SK-N-SH treated with all-trans-retinoic acid at 6 μM for 48 hours (cell line): ENCODE measurements around the gene PPP1R10.

Experiments
- ATAC-seq: fragments of 200-7000 bp; cut with Tn5 transposase; 3 replicates; pipeline ENCODE4 v1.9.1; 2020; ENCODE audit warnings: mild to moderate bottlenecking, moderate library complexity
- ARNTL ChIP-seq: fragments of 450-650 bp; formaldehyde crosslinking; IDR thresholded peaks from 2 replicates; pipeline ENCODE4 v1.5.0; 2020; ENCODE audit warnings: low read depth, mild to moderate bottlenecking, moderate library complexity, borderline replicate concordance
- CSDC2 ChIP-seq: fragments of 250-450 bp; sonication (Bioruptor Pico); IDR thresholded peaks from 2 replicates; pipeline ENCODE4 v1.5.0; 2020; ENCODE audit warnings: mild to moderate bottlenecking, moderate library complexity
- ESRRG ChIP-seq: fragments of 250-450 bp; sonication (Bioruptor Pico); IDR thresholded peaks from 2 replicates; pipeline ENCODE4 v1.6.1; 2021; ENCODE audit warnings: mild to moderate bottlenecking
- GLIS3 ChIP-seq: fragments of 250-450 bp; sonication (Bioruptor Pico); IDR thresholded peaks from 2 replicates; pipeline ENCODE4 v1.5.0; 2020; ENCODE audit warnings: mild to moderate bottlenecking, moderate library complexity
- ISL1 ChIP-seq: fragments of 250-450 bp; sonication (Bioruptor Pico); IDR thresholded peaks from 2 replicates; pipeline ENCODE4 v2.1.2; 2022; ENCODE audit warnings: mild to moderate bottlenecking, moderate library complexity
- OSR1 ChIP-seq: fragments of 250-450 bp; sonication (Bioruptor Pico); IDR thresholded peaks from 2 replicates; pipeline ENCODE4 v1.8.0; 2022; ENCODE audit warnings: moderate library complexity, mild to moderate bottlenecking, inconsistent platforms
- PPARA ChIP-seq: fragments of 250-450 bp; sonication (Bioruptor Pico); IDR thresholded peaks from 2 replicates; pipeline ENCODE4 v1.5.0; 2020; ENCODE audit warnings: mild to moderate bottlenecking, borderline replicate concordance
- RARB ChIP-seq: fragments of 250-450 bp; sonication (Bioruptor Pico); IDR thresholded peaks from 2 replicates; pipeline ENCODE4 v1.8.0; 2021; ENCODE audit warnings: mild to moderate bottlenecking, moderate library complexity
- SNAI2 ChIP-seq: fragments of 250-450 bp; sonication (Bioruptor Pico); IDR thresholded peaks from 2 replicates; pipeline ENCODE4 v1.5.0; 2020; ENCODE audit warnings: mild to moderate bottlenecking, moderate library complexity
- TCF4 ChIP-seq: fragments of 250-450 bp; sonication (Bioruptor Pico); IDR thresholded peaks from 2 replicates; pipeline ENCODE4 v1.8.0; 2021; ENCODE audit warnings: mild to moderate bottlenecking, moderate library complexity, borderline replicate concordance
- TOX ChIP-seq: fragments of 250-450 bp; sonication (Bioruptor Pico); IDR thresholded peaks from 2 replicates; pipeline ENCODE4 v1.8.0; 2021; ENCODE audit warnings: mild to moderate bottlenecking, moderate library complexity, borderline replicate concordance
- ZNF565 ChIP-seq: fragments of 450-650 bp; formaldehyde crosslinking; conservative IDR thresholded peaks from 2 replicates; pipeline ENCODE4 v1.5.0; 2020; ENCODE audit warnings: low read depth, mild to moderate bottlenecking, moderate library complexity
- ZNF70 ChIP-seq: fragments of 450-650 bp; formaldehyde crosslinking; IDR thresholded peaks from 2 replicates; pipeline ENCODE4 v1.5.0; 2020; ENCODE audit warnings: mild to moderate bottlenecking, moderate library complexity
- ZNF8 ChIP-seq: fragments of 450-650 bp; formaldehyde crosslinking; IDR thresholded peaks from 2 replicates; pipeline ENCODE4 v1.5.0; 2020; ENCODE audit warnings: mild to moderate bottlenecking, moderate library complexity
- TF ChIP-seq, protein P1 (sequence below): fragments of 250-450 bp; sonication (Bioruptor Pico); IDR thresholded peaks from 2 replicates; pipeline ENCODE4 v1.5.1; 2021; ENCODE audit warnings: mild to moderate bottlenecking, moderate library complexity
- TF ChIP-seq, protein P2 (sequence below): fragments of 250-450 bp; sonication (Bioruptor Pico); IDR thresholded peaks from 2 replicates; pipeline ENCODE4 v1.8.0; 2020; ENCODE audit warnings: mild to moderate bottlenecking, moderate library complexity, borderline replicate concordance
- TF ChIP-seq, protein P3 (sequence below): fragments of 250-450 bp; sonication (Bioruptor Pico); IDR thresholded peaks from 2 replicates; pipeline ENCODE4 v1.5.1; 2020; ENCODE audit warnings: low read depth, mild to moderate bottlenecking, moderate library complexity
- TF ChIP-seq, protein P4 (sequence below): fragments of 250-450 bp; sonication (Bioruptor Pico); IDR thresholded peaks from 2 replicates; pipeline ENCODE4 v1.8.0; 2021; ENCODE audit warnings: low read depth, mild to moderate bottlenecking, moderate library complexity, borderline replicate concordance
- TF ChIP-seq, protein P5 (sequence below): fragments of 250-450 bp; sonication (Bioruptor Pico); IDR thresholded peaks from 2 replicates; pipeline ENCODE4 v1.5.0; 2020; ENCODE audit warnings: mild to moderate bottlenecking, moderate library complexity

Gene PPP1R10

DNA sequence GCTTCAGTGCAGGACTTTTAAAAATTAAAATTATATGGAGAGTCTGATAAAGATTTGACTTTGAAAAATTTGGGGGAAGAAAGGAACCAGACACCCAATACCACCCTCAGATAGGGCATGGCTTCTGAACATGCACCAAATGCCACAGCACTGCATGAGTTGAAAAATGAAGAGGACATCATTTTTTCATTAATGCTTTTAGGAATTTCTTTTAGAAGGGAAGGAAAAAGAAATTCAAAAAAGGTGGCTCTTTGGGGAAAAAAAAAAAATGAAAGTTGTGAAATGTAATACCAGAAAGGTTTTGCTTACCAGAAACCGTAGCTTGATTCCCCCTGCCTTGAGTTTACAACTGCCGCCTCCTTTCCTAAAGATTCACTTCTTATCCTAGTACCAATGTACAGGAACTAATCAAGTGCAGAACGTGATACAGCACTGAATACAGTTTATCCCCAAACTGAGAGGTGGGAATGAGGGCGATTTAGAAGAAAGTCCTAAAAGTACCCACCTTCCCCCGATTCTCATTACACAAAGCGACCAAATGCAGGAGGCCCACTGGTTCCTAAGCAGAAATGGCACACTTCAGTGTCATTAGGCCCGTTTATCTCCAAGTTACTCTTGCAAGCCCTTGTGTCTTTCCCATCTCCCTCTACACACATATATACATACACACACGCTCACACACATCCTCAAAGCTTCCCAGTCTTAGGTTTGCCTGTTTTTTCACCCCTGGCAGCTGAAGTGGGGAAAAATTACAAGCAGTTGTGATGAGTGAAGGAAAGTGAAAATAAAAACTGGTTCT lies 2.8 kb downstream of the PPP1R10 start:
- ATAC-seq: no peak
- TF ChIP-seq, protein P1, sequence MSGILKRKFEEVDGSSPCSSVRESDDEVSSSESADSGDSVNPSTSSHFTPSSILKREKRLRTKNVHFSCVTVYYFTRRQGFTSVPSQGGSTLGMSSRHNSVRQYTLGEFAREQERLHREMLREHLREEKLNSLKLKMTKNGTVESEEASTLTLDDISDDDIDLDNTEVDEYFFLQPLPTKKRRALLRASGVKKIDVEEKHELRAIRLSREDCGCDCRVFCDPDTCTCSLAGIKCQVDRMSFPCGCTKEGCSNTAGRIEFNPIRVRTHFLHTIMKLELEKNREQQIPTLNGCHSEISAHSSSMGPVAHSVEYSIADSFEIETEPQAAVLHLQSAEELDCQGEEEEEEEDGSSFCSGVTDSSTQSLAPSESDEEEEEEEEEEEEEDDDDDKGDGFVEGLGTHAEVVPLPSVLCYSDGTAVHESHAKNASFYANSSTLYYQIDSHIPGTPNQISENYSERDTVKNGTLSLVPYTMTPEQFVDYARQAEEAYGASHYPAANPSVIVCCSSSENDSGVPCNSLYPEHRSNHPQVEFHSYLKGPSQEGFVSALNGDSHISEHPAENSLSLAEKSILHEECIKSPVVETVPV (CRISPR knock-in tag): 0 out of 2 replicates have a peak, but pooled peaks have one; percentile 40
- no peak for TF ChIP-seq ISL1
- peak; percentile 53; the same call in 1 of the 2 replicates for TF ChIP-seq RARB (CRISPR knock-in tag)
- TF ChIP-seq GLIS3 (CRISPR knock-in tag): peak; percentile 66; the same call in 1 of the 2 replicates
- no peak for TF ChIP-seq CSDC2 (CRISPR knock-in tag)
- TF ChIP-seq, protein P2, sequence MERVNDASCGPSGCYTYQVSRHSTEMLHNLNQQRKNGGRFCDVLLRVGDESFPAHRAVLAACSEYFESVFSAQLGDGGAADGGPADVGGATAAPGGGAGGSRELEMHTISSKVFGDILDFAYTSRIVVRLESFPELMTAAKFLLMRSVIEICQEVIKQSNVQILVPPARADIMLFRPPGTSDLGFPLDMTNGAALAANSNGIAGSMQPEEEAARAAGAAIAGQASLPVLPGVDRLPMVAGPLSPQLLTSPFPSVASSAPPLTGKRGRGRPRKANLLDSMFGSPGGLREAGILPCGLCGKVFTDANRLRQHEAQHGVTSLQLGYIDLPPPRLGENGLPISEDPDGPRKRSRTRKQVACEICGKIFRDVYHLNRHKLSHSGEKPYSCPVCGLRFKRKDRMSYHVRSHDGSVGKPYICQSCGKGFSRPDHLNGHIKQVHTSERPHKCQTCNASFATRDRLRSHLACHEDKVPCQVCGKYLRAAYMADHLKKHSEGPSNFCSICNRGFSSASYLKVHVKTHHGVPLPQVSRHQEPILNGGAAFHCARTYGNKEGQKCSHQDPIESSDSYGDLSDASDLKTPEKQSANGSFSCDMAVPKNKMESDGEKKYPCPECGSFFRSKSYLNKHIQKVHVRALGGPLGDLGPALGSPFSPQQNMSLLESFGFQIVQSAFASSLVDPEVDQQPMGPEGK (CRISPR knock-in tag): 0 out of 2 replicates have a peak, but pooled peaks have one; percentile 15
- no peak for TF ChIP-seq ZNF70 (CRISPR knock-in tag)
- TF ChIP-seq ESRRG (CRISPR knock-in tag): peak; percentile 58; the same call in 1 of the 2 replicates
- TF ChIP-seq, protein P3, sequence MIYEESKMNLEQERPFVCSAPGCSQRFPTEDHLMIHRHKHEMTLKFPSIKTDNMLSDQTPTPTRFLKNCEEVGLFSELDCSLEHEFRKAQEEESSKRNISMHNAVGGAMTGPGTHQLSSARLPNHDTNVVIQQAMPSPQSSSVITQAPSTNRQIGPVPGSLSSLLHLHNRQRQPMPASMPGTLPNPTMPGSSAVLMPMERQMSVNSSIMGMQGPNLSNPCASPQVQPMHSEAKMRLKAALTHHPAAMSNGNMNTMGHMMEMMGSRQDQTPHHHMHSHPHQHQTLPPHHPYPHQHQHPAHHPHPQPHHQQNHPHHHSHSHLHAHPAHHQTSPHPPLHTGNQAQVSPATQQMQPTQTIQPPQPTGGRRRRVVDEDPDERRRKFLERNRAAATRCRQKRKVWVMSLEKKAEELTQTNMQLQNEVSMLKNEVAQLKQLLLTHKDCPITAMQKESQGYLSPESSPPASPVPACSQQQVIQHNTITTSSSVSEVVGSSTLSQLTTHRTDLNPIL: no peak
- no peak for TF ChIP-seq SNAI2 (CRISPR knock-in tag)
- no peak for TF ChIP-seq OSR1 (CRISPR knock-in tag)
- TF ChIP-seq, protein P4, sequence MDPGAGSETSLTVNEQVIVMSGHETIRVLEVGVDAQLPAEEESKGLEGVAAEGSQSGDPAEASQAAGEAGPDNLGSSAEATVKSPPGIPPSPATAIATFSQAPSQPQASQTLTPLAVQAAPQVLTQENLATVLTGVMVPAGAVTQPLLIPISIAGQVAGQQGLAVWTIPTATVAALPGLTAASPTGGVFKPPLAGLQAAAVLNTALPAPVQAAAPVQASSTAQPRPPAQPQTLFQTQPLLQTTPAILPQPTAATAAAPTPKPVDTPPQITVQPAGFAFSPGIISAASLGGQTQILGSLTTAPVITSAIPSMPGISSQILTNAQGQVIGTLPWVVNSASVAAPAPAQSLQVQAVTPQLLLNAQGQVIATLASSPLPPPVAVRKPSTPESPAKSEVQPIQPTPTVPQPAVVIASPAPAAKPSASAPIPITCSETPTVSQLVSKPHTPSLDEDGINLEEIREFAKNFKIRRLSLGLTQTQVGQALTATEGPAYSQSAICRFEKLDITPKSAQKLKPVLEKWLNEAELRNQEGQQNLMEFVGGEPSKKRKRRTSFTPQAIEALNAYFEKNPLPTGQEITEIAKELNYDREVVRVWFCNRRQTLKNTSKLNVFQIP (CRISPR knock-in tag): no peak

DNA sequence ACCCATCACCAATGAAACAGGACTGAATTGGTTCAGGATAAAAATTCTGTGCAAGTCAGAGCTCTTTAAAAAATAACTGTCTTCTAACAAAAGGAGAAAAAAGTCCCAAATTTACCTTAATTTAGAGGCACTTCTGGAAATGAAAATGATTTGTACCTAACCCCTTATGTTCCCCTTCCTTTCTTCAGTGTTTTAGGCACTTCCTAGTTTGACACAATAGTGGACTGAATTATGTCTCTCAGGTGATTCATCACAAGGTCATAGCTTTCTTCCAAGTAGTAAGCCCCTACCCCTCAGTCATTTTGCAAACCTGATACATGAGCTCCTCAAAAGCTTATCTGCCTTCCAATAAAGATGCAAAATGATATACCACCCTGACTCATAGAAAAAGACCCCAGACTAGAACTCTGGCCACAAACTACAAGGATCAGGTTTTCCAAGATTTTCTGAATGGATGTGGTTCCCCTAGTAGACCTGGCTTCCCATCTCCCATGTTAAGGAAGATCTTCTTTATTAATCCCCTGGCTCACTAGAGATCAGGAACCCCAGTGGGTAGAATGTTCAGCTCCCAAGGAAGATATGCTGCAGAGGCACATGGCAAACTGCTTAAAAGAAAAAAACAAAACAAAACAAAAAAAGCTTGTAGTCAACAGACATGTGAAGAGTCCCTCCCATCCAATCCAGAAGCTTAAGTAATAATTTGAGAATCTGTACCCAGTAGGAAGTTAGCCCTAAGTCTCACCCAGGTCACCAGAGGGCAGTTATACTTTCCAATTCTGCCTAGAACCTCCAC lies 3.6 kb downstream of the PPP1R10 start:
- no peak for ATAC-seq
- no peak for TF ChIP-seq PPARA
- TF ChIP-seq, protein P1 (CRISPR knock-in tag): peak; percentile 28; the same call in 1 of the 2 replicates

DNA sequence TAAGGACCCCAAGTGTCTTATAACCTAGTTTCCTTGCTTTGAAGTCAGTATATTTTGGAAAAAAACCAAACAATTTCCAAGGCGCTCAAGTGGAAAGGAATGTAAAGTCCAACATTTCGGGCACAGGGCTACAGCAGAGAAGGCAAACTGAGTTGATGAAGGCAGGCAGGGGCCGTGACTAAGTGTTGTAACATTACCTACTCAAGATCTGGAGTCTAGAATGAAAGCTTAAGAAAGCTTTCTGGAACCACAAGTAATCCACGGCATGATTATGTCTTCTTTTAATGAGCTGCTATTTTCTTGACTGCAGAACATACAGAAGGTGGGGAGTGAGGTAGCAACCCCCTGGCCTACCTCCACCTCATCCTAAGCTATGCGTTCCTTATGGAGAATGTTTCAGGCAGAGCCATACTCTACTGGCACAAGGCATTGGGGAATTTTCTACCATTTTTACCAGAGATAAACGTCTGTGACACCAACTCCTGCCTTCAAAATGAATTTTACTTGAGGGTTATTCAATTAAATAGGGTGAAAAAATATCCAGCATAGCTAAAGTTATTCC lies 4.3 kb downstream of the PPP1R10 start:
- ATAC-seq: 0 out of 3 replicates have a peak, but pooled peaks have one; percentile 2
- no peak for TF ChIP-seq SNAI2 (CRISPR knock-in tag)
- TF ChIP-seq RARB (CRISPR knock-in tag): no peak
- TF ChIP-seq OSR1 (CRISPR knock-in tag): no peak
- TF ChIP-seq TOX (CRISPR knock-in tag): no peak
- no peak for TF ChIP-seq PPARA
- TF ChIP-seq, protein P2 (CRISPR knock-in tag): no peak
- TF ChIP-seq TCF4 (CRISPR knock-in tag): no peak
- no peak for TF ChIP-seq GLIS3 (CRISPR knock-in tag)
- TF ChIP-seq ZNF565: no peak
- TF ChIP-seq, protein P5, sequence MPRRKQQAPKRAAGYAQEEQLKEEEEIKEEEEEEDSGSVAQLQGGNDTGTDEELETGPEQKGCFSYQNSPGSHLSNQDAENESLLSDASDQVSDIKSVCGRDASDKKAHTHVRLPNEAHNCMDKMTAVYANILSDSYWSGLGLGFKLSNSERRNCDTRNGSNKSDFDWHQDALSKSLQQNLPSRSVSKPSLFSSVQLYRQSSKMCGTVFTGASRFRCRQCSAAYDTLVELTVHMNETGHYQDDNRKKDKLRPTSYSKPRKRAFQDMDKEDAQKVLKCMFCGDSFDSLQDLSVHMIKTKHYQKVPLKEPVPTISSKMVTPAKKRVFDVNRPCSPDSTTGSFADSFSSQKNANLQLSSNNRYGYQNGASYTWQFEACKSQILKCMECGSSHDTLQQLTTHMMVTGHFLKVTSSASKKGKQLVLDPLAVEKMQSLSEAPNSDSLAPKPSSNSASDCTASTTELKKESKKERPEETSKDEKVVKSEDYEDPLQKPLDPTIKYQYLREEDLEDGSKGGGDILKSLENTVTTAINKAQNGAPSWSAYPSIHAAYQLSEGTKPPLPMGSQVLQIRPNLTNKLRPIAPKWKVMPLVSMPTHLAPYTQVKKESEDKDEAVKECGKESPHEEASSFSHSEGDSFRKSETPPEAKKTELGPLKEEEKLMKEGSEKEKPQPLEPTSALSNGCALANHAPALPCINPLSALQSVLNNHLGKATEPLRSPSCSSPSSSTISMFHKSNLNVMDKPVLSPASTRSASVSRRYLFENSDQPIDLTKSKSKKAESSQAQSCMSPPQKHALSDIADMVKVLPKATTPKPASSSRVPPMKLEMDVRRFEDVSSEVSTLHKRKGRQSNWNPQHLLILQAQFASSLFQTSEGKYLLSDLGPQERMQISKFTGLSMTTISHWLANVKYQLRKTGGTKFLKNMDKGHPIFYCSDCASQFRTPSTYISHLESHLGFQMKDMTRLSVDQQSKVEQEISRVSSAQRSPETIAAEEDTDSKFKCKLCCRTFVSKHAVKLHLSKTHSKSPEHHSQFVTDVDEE (CRISPR knock-in tag): no peak
- TF ChIP-seq, protein P3: no peak
- no peak for TF ChIP-seq ZNF8
- TF ChIP-seq ARNTL (CRISPR knock-in tag): no peak
- TF ChIP-seq CSDC2 (CRISPR knock-in tag): no peak
- TF ChIP-seq ZNF70 (CRISPR knock-in tag): no peak
